COR-L47 (cell line): ENCODE data around the gene ODAD3.
"Not testable (repeated sequence)": the region's sequence is repeated elsewhere in the genome, so short reads cannot be mapped to it uniquely, and the experiment has no call there.

ENCODE experiments used
- DNase-seq: peaks from one replicate; lab custom pipeline; 2025; lab: John Stamatoyannopoulos, UW

The ODAD3 gene

GRCh38 chr19:11405846-11406643, 28.9 kb downstream of the ODAD3 start:
- DNase-seq, result no peak

- DNase-seq, result no peak
These were observed 30.2 kb downstream of the ODAD3 start for GRCh38 chr19:11404588-11405222.

GRCh38 chr19:11401808-11402543, 32.9 kb downstream of the ODAD3 start:
- no peak for DNase-seq

GRCh38 chr19:11400798-11401197, 34.1 kb downstream of the ODAD3 start:
- no peak for DNase-seq

- DNase-seq, result no peak
These were observed 35.3 kb downstream of the ODAD3 start for GRCh38 chr19:11399667-11400066.

- DNase-seq, result no peak
These were observed 37.8 kb downstream of the ODAD3 start for GRCh38 chr19:11397089-11397610.

- no peak for DNase-seq
These were observed 43.8 kb downstream of the ODAD3 start for GRCh38 chr19:11390933-11391680.

GRCh38 chr19:11390359-11390758, 44.6 kb downstream of the ODAD3 start:
- DNase-seq, result no peak

GRCh38 chr19:11387162-11388034, 47.5 kb downstream of the ODAD3 start:
- no peak for DNase-seq

GRCh38 chr19:11384778-11385129, 50.2 kb downstream of the ODAD3 start:
- no peak for DNase-seq

- no peak for DNase-seq
These were observed 51.2 kb downstream of the ODAD3 start for GRCh38 chr19:11383706-11384048.

- peak; percentile 20 for DNase-seq
These were observed 51.8 kb downstream of the ODAD3 start for GRCh38 chr19:11382898-11383705.

GRCh38 chr19:11380653-11381537, 54.0 kb downstream of the ODAD3 start:
- peak; percentile 96 for DNase-seq

- DNase-seq, result no peak
These were observed 55.0 kb downstream of the ODAD3 start for GRCh38 chr19:11379857-11380350.

GRCh38 chr19:11379269-11379845, 55.6 kb downstream of the ODAD3 start:
- not testable (repeated sequence) for DNase-seq

- peak; percentile 40 for DNase-seq
These were observed 56.4 kb downstream of the ODAD3 start for GRCh38 chr19:11378319-11379189.

- no peak for DNase-seq
These were observed 57.2 kb downstream of the ODAD3 start for GRCh38 chr19:11377756-11378155.

GRCh38 chr19:11377237-11377636, 57.7 kb downstream of the ODAD3 start:
- DNase-seq, result no peak
